ENCODE results near the gene CEP57.

- no peak for TF ChIP-seq CTCF (optimal IDR thresholded peaks at IDR 0.05 in 1 of 3, IDR thresholded peaks at IDR 0.05 in 1 of 3, conservative IDR thresholded peaks at IDR 0.05 in 1 of 3; ENCODE audit: extremely low read depth in 1 of 3, insufficient read depth in 2 of 3, low read length in 3 of 3)
- TF ChIP-seq EZH2 (IDR thresholded peaks at IDR 0.05; ENCODE audit: low read length) = no peak
Observed at GRCh38 chr11:95790933-95791708, 823 bp downstream of the CEP57 start.
